ENCODE results near the gene CLCNKA.

The CLCNKA gene

DNA sequence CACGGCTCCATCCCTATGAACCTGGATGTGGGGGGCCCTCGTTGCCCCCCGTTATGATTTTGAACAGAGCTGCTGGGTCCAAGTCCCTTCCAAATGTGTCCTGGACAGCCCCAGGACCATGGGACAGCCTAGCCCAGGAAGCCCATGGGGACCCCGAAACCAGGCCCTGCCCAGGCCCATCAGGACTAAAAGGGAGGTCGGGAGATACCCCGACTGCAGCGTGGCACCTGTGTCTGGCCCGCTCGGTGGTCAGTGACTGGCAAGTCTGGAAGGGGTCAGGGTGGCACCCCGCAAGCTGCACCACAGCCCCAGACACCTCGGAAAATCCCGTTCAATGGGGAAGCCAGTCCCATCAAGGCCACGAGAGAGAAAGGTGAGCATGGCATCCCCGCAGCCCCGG, 28.2 kb upstream of the CLCNKA start:
- peaks cover 3% of the 10 kb centered on the region for H3K27me3 ChIP-seq (replicated peaks; ENCODE audit: control insufficient read depth, insufficient read depth, low read length)
- H3K4me3 ChIP-seq (replicated peaks; ENCODE audit: low read depth, low read length), result no peak overlapping the region
- no peak for DNase-seq (ENCODE audit: extremely low read depth, insufficient read length)
- TF ChIP-seq, protein P1, sequence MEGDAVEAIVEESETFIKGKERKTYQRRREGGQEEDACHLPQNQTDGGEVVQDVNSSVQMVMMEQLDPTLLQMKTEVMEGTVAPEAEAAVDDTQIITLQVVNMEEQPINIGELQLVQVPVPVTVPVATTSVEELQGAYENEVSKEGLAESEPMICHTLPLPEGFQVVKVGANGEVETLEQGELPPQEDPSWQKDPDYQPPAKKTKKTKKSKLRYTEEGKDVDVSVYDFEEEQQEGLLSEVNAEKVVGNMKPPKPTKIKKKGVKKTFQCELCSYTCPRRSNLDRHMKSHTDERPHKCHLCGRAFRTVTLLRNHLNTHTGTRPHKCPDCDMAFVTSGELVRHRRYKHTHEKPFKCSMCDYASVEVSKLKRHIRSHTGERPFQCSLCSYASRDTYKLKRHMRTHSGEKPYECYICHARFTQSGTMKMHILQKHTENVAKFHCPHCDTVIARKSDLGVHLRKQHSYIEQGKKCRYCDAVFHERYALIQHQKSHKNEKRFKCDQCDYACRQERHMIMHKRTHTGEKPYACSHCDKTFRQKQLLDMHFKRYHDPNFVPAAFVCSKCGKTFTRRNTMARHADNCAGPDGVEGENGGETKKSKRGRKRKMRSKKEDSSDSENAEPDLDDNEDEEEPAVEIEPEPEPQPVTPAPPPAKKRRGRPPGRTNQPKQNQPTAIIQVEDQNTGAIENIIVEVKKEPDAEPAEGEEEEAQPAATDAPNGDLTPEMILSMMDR (IDR thresholded peaks at IDR 0.05; ENCODE audit: insufficient read depth, low read length, poor library complexity, severe bottlenecking), result no peak
- H3K36me3 ChIP-seq (ENCODE audit: control insufficient read depth, insufficient read depth, low read length), result no peaks in the 10 kb centered on the region

DNA sequence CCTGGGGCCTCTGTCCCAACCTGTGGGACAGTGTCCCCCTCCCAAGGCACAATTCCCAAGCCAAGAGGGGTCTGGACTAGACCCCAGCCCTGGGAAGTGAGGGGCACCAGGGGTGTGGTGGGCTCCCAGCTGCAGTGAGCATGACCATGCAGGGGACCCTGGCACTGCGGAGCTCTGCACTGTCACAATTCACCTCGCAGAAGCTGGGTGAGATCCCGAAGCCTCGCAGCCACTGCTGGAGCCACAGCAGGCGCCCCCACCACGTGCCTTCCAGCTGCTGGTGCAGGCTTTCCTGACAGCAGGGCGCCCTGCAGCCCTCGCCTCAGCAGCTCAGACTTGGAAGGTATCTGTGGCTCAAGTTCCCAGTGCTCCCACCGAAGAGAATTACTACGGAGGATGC, 27.8 kb upstream of the CLCNKA start:
- DNase-seq (ENCODE audit: extremely low read depth, insufficient read length), result no peak
- TF ChIP-seq, protein P1 (IDR thresholded peaks at IDR 0.05; ENCODE audit: insufficient read depth, low read length, poor library complexity, severe bottlenecking), result no peak
- Histone ChIP-seq H3K27me3 (replicated peaks; ENCODE audit: control insufficient read depth, insufficient read depth, low read length) (peaks cover 3% of the 10 kb centered on the region), H3K36me3 (ENCODE audit: control insufficient read depth, insufficient read depth, low read length) (no peaks in the 10 kb centered on the region), H3K4me3 (replicated peaks; ENCODE audit: low read depth, low read length) (no peak overlapping the region)

DNA sequence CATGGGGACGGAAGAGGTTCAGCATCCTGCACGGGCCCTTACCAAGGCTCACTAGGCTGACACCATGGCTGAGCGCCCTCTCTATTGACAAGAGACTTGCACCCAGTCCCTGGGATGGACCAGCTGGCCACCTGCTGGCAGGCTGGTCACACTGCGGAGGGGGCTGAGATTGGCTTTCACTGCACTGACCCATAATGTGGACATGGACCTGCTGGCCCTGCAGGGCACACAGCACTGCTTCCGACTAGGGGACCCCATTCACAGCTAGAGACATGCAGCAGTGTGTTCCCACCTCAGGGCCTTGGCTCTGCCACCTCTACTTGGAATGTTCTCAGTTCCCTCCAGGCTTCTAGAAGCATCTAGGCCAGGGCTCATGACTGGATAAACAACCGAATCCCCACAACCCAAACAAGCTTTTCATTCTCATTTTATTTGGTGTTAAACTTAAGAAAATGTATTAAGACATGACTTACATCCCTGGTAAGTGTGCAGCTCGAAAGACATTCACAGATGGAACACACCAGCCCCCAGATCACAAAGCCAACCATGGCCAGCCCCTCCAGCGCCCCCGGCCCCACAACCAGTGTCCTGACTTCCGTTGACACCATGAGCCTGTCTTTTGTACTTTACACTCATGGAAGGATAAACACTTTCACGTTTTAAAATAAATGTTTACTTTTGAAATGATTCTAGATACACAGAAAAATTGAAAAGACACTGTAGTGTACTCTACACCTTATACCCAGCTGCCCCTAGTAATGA, 27.1 kb upstream of the CLCNKA start:
- Histone ChIP-seq H3K27me3 (replicated peaks; ENCODE audit: control insufficient read depth, insufficient read depth, low read length) (peaks cover 3% of the 10 kb centered on the region), H3K36me3 (ENCODE audit: control insufficient read depth, insufficient read depth, low read length) (no peaks in the 10 kb centered on the region), H3K4me3 (replicated peaks; ENCODE audit: low read depth, low read length) (no peak overlapping the region)
- TF ChIP-seq, protein P1 (IDR thresholded peaks at IDR 0.05; ENCODE audit: insufficient read depth, low read length, poor library complexity, severe bottlenecking), result peak; percentile 66
- no peak for DNase-seq (ENCODE audit: extremely low read depth, insufficient read length)

DNA sequence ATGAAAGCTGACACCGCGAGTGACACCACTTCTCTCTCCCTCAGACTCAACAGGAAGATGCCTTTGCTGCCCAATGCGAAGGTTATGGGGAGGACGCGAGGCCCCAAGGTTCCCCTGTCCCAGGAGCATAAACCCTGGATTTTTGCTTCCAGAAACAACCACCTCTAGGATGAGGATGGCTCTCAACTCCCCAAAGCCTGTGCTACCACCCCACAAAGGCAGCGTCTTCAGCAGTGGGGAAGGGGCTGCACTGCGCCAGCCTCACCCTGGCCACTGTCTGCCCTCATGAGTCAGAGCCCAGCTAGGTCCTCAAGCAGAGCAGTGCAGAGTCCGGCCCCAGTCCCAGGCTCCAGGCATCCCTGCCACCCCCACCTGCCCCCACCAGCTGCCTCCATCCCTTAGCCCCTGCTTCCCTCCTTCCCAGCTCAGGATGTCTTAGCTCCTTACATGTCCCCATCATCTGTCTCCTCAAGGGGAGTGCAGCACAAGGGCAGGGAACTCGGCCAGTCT, 24.7 kb upstream of the CLCNKA start:
- TF ChIP-seq, protein P1 (IDR thresholded peaks at IDR 0.05; ENCODE audit: insufficient read depth, low read length, poor library complexity, severe bottlenecking), result no peak
- no peak for DNase-seq (ENCODE audit: extremely low read depth, insufficient read length)
- no peaks in the 10 kb centered on the region for H3K36me3 ChIP-seq (ENCODE audit: control insufficient read depth, insufficient read depth, low read length)
- peaks cover 3% of the 10 kb centered on the region for H3K27me3 ChIP-seq (replicated peaks; ENCODE audit: control insufficient read depth, insufficient read depth, low read length)
- no peak overlapping the region for H3K4me3 ChIP-seq (replicated peaks; ENCODE audit: low read depth, low read length)

DNA sequence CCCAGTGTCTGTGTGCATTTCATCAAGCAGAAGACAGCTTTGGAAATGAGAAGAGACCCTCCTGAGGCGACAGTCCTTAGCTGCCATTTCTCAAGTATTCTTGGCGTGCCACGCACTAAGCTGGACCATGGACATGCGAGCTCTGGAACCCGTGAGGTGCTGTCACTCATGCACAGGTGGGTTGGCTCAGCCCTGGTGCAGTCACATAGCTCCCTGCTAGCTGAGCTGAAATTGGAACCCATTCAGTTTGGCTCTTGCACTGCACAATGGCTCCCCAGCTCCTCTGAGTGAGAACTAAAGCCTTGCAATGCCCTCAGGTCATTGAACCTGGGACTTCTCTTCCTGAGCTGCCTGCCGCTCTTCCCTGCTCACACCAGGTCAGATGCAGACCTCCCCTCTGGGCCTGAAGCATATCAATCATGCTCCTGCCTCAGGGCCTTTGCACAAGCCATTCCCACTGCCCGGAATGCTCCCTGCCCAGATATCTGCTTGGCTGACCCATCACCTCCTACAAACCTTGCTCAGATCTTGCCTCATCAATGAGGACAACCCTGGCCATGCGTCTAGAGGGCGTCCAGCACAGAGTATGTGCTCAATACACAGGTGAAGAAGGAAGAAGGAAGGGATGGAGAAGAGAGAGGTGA, 24.1 kb upstream of the CLCNKA start:
- no peak for DNase-seq (ENCODE audit: extremely low read depth, insufficient read length)
- peaks cover 3% of the 10 kb centered on the region for H3K27me3 ChIP-seq (replicated peaks; ENCODE audit: control insufficient read depth, insufficient read depth, low read length)
- TF ChIP-seq, protein P1 (IDR thresholded peaks at IDR 0.05; ENCODE audit: insufficient read depth, low read length, poor library complexity, severe bottlenecking), result no peak
- no peaks in the 10 kb centered on the region for H3K36me3 ChIP-seq (ENCODE audit: control insufficient read depth, insufficient read depth, low read length)
- no peak overlapping the region for H3K4me3 ChIP-seq (replicated peaks; ENCODE audit: low read depth, low read length)

Data from GM06990 (cell line).